T-helper 2 cell (primary cell): ENCODE results near the gene HSD11B2.

Experiments
- DNase-seq, 5 experiments: peaks; one replicate each; pipeline versions ENCODE4 v3.0.0 to v3.0.0-alpha.2; 2012 to 2022
- total RNA-seq, 2 donors: gene quantifications; one replicate each; lab custom pipeline; 2026; lab: John Stamatoyannopoulos, UW

Gene HSD11B2
- total RNA-seq: 0 to 0.07 reads per million in 2 donors

DNA sequence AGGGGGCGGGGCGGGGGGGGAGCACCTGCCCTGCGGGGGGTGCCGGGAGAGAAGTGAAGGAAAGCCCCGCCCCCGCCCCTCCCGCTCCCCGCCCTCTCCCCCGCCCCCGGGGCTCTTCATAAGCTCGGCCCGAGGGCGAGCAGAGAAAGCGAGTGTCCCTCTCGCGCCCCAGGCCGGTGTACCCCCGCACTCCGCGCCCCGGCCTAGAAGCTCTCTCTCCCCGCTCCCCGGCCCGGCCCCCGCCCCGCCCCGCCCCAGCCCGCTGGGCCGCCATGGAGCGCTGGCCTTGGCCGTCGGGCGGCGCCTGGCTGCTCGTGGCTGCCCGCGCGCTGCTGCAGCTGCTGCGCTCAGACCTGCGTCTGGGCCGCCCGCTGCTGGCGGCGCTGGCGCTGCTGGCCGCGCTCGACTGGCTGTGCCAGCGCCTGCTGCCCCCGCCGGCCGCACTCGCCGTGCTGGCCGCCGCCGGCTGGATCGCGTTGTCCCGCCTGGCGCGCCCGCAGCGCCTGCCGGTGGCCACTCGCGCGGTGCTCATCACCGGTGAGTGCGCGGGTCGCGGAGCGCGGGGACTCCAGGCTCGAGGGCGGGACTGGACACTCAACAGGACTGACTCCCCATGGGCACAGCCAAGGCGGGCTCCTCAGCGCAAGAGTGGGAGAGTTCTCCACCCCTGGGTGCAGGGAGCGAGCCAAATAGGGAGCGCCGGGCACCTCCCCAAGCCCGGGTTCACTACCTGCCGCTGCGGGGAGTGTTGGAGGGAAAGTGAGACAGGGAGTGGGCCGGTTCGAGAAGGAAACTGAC, at the start of gene HSD11B2:
HSD11B2 (plus strand) TSS at position 145 of the 798 bp plus-strand sequence; CDS start at position 273, 128 bp downstream.
- DNase-seq: peak in 2 of 5 experiments; percentile 13 to 25

- DNase-seq: no peak
These were observed 47.6 kb upstream of the HSD11B2 start for GRCh38 chr16:67383284-67383683.

- no peak for DNase-seq
These were observed 46.0 kb upstream of the HSD11B2 start for GRCh38 chr16:67384778-67385510.

GRCh38 chr16:67386861-67387455, 44.0 kb upstream of the HSD11B2 start:
- no peak for DNase-seq

GRCh38 chr16:67387479-67388079, 43.3 kb upstream of the HSD11B2 start:
- DNase-seq: no peak

GRCh38 chr16:67388191-67388590, 42.7 kb upstream of the HSD11B2 start:
- DNase-seq: no peak

- no peak for DNase-seq
These were observed 42.3 kb upstream of the HSD11B2 start for GRCh38 chr16:67388591-67388990.

DNA sequence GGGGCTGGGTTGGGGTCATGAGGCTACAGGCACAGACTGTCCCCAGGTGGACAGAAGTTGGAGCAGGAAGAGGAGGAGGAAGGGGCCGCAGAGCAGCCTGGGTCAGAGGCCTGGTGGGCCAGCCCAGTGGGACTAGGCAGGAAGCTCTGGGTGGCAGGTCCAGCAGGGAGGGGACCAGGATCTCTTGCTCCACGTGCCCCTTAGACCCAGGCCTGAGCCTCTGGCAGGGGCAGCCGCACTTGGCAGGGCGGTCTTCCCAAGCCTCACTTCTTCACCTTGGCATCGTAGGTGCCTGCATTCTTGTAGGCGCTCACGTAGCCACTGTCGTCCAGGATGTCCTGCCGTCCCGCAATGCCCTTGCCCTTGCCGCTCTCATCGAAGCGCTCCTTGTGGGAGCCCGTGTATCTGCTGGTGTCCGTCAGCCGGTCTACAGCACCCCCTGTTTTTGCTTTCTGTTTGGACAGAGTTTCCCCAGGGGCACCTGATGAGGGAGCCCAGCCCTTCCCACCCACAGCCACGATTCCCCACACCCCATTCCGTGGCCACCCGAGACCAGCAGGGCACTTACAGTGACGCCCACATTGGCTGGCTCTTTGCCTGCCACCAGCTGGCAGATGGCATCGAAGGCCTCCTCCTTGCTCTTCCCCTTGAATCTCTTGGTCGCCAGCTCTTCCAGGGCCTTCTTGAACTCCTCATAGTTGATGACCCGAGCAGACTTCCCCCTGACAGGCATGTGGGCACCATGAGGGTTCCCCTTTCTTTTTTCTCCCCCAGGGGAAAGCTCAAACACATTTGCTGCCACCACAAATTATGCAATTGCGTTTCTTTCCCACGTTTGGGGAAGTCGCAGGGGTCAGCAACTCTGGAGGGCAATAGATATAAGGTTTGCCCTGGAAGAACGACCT, 40.8 kb upstream of the HSD11B2 start:
- DNase-seq: no peak

GRCh38 chr16:67390816-67391423, 40.0 kb upstream of the HSD11B2 start:
- DNase-seq: no peak

DNA sequence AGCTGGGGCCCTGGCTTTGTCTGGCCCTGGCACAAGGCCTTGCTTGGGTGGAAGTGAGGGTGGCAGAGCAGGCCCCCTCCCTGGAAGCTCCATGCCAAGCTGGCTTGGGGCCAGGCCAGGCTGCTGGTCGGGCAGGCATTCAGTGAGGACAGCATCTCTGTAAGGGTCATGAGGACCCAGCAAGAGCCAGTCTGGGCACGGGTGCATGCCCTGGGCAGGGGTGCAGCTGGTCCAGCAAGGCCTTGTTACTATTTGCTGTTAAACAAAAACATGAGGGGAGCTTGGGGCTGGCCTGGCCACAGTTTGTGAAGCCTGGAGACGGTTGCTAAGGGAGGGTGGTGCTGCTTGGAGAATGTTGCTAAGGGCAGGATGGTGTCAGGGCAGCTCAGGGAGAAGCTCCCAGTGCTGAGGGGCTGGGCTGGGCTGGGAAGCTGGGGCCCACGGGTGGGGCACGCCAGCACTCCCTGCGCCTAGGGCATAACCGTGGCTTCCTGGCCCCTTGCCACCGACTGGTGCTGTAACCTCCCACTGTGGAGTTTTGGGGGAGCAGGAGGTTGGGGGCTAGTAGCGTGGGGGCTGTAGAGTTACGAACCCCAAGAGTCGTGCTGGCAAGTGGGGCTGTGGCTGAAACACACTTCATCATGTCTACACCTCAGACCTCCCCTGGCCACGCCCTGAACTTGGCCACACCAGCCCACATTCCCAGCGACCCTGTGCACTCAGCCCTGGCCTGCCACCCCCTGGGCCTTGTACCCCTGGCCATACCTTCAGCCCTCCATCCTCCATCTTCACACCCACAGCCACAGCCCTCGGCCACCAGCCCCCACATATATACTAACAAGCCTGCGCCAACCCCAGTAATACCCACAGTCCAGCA, 39.3 kb upstream of the HSD11B2 start:
- no peak for DNase-seq

DNA sequence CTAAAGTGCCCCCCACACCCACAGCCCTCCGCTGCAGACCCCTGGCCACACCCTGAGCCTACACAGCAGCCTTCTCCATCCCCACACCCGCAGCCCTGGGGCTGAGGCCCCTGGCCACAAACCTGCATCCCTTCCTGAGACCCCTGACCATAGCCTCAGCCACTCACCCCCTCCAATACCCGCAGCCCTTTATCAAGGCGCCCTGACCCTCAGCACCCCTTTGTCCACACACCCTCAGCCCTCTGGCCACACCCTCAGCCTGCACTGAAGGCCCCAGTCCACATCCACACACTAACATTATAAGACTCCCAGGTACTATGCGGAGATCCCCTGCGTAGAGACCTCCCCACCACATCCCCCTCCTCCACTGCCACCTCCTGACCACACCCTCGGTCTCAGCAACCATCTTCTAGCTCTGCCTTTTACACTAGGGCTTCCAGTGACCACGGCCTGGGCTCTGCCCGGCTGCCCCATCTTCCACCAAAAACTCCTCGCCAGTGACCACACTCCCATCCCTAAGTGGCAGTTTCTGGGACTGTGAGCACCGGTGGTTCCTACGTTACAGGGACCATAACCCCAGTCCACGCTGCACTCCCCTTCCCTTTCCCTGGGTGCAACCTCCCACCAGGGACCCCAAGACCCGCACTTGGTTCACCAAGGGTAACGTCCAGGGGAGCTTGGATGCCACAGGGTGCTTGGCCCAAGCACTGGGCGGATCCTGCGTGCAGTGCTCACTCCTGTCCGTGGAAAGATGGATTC, 38.4 kb upstream of the HSD11B2 start:
- DNase-seq: no peak

- peak in 1 of 5 experiments; percentile 30 for DNase-seq
These were observed 37.7 kb upstream of the HSD11B2 start, which contains the start of gene TPPP3 for GRCh38 chr16:67393111-67393787. TSS of gene TPPP3 (minus strand) at chr16:67393498. CDS start at chr16:67391111, 2,387 bp downstream.

DNA sequence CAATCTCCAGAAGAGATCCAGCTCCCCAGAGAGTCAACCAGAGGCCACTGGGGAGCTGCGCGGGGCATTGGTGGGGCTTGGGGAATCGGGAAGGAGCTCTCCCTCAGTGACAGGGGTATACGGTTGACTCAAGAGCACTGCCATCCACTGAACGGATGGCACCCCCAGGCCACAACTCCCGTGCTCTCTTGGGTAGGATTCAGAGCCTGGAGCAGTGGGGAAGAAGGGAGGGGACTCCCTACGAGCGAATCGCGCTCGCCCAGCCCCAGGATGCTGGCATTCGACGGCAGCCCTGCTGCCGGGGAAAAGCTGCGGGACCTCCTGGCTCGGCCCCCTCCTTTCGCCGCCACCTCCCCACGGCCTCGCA, 37.1 kb upstream of the HSD11B2 start:
- DNase-seq: no peak

- no peak for DNase-seq
These were observed 36.5 kb upstream of the HSD11B2 start for GRCh38 chr16:67394155-67395104.

- no peak for DNase-seq
These were observed 35.8 kb upstream of the HSD11B2 start for GRCh38 chr16:67395105-67395457.

- DNase-seq: no peak
These were observed 35.3 kb upstream of the HSD11B2 start for GRCh38 chr16:67395458-67396158.
